HEK293 (cell line): ENCODE data around the gene ATXN10.

Experiments used
- CTCF ChIA-PET: fragments of 350-600 bp; formaldehyde crosslinking; extraction: SDS; loops from one replicate; lab custom pipeline; 2021; ENCODE audit warnings: antibody characterized with exemption; lab: Yijun Ruan, JAX
- POLR2A ChIA-PET: fragments of 300-600 bp; formaldehyde crosslinking; extraction: SDS; loops from one replicate; lab custom pipeline; 2020; ENCODE audit warnings: antibody characterized with exemption, inconsistent platforms; lab: Yijun Ruan, JAX
- H3K27ac ChIP-seq: fragments of 200-500 bp; sonication (Bioruptor generic); 2 replicates; pipeline ENCODE4 v1.5.1; 2014; ENCODE audit warnings: low read depth, low read length, control low read depth, inconsistent platforms; ENCODE audit errors: extremely low read depth
- H3K36me3 ChIP-seq, 2 experiments: fragments of 200-500 bp in 1 of 2; sonication (Bioruptor generic) in 1 of 2; 1 replicate in 1 of 2; 2 replicates in 1 of 2; pipeline ENCODE4 v1.5.1; 2014 to 2017; ENCODE audit warnings: inconsistent platforms in 2 of 2, low read length in 2 of 2; ENCODE audit not compliant: control insufficient read depth in 2 of 2, insufficient read depth in 1 of 2
- H3K4me1 ChIP-seq: fragments of 200-500 bp; sonication (Bioruptor generic); 2 replicates; pipeline ENCODE4 v1.5.1; 2014; ENCODE audit warnings: mild to moderate bottlenecking, low read length, inconsistent platforms; ENCODE audit not compliant: control insufficient read depth, insufficient read depth
- H3K4me3 ChIP-seq: 2 replicates; pipeline ENCODE4 v1.5.1; 2011; ENCODE audit warnings: low read depth, mild to moderate bottlenecking, control low read depth, low read length, moderate library complexity
- H3K9me3 ChIP-seq: fragments of 200-500 bp; sonication (Bioruptor generic); 2 replicates; pipeline ENCODE4 v1.5.1; 2014; ENCODE audit warnings: low read depth, low read length, inconsistent platforms; ENCODE audit not compliant: control insufficient read depth, insufficient read depth
- EGR2 ChIP-seq: fragments of 450-650 bp; formaldehyde crosslinking; IDR thresholded peaks from 2 replicates; pipeline ENCODE4 v1.5.1; 2016; ENCODE audit warnings: low read depth, missing biosample characterization, missing genetic modification characterization
- GLI2 ChIP-seq: fragments of 450-650 bp; formaldehyde crosslinking; IDR thresholded peaks from 2 replicates; pipeline ENCODE4; 2017; ENCODE audit warnings: missing biosample characterization, missing genetic modification characterization, low read depth, borderline replicate concordance
- PBX3 ChIP-seq: sonication (generic); formaldehyde crosslinking; IDR thresholded peaks from 2 replicates; pipeline ENCODE4 v1.8.1; 2022; ENCODE audit warnings: mild to moderate bottlenecking, moderate library complexity, missing genetic modification reagents
- PRDM2 ChIP-seq: fragments of 450-650 bp; formaldehyde crosslinking; IDR thresholded peaks from 2 replicates; pipeline ENCODE4 v1.5.1; 2016; ENCODE audit warnings: missing biosample characterization, missing genetic modification characterization, borderline replicate concordance
- PRDM6 ChIP-seq: fragments of 450-650 bp; formaldehyde crosslinking; IDR thresholded peaks from 2 replicates; pipeline ENCODE4 v1.5.1; 2017; ENCODE audit warnings: missing biosample characterization, missing genetic modification characterization
- RBAK ChIP-seq: fragments of 450-650 bp; formaldehyde crosslinking; IDR thresholded peaks from 2 replicates; pipeline ENCODE4 v1.5.1; 2016; ENCODE audit warnings: missing biosample characterization, missing genetic modification characterization
- SP7 ChIP-seq: fragments of 450-650 bp; formaldehyde crosslinking; IDR thresholded peaks from 2 replicates; pipeline ENCODE4 v1.5.1; 2016; ENCODE audit warnings: missing biosample characterization, missing genetic modification characterization
- ZBTB1 ChIP-seq: fragments of 450-650 bp; formaldehyde crosslinking; IDR thresholded peaks from 2 replicates; pipeline ENCODE4 v1.5.1; 2016; ENCODE audit warnings: missing biosample characterization, missing genetic modification characterization
- ZBTB20 ChIP-seq: fragments of 450-650 bp; formaldehyde crosslinking; IDR thresholded peaks from 2 replicates; pipeline ENCODE4 v1.5.1; 2016; ENCODE audit warnings: missing biosample characterization, missing genetic modification characterization
- ZBTB8A ChIP-seq: fragments of 450-650 bp; formaldehyde crosslinking; IDR thresholded peaks from 2 replicates; pipeline ENCODE4 v1.5.1; 2016; ENCODE audit warnings: missing biosample characterization, missing genetic modification characterization
- ZFHX2 ChIP-seq: fragments of 450-650 bp; formaldehyde crosslinking; conservative IDR thresholded peaks from 2 replicates; pipeline ENCODE4 v1.5.1; 2016; ENCODE audit warnings: missing biosample characterization, missing genetic modification characterization
- ZFP69B ChIP-seq: fragments of 450-650 bp; formaldehyde crosslinking; IDR thresholded peaks from 2 replicates; pipeline ENCODE4 v1.5.1; 2016; ENCODE audit warnings: missing biosample characterization, missing genetic modification characterization
- ZNF140 ChIP-seq: fragments of 450-650 bp; formaldehyde crosslinking; IDR thresholded peaks from 2 replicates; pipeline ENCODE4 v1.5.1; 2016; ENCODE audit warnings: missing biosample characterization, missing genetic modification characterization
- ZNF221 ChIP-seq: fragments of 450-650 bp; formaldehyde crosslinking; IDR thresholded peaks from 2 replicates; pipeline ENCODE4 v1.5.1; 2017; ENCODE audit warnings: missing biosample characterization, missing genetic modification characterization, borderline replicate concordance
- ZNF354C ChIP-seq: fragments of 450-650 bp; formaldehyde crosslinking; IDR thresholded peaks from 2 replicates; pipeline ENCODE4 v1.5.1; 2016; ENCODE audit warnings: missing biosample characterization, missing genetic modification characterization, low read depth, borderline replicate concordance
- ZNF623 ChIP-seq: fragments of 450-650 bp; formaldehyde crosslinking; IDR thresholded peaks from 2 replicates; pipeline ENCODE4 v1.5.1; 2016; ENCODE audit warnings: missing biosample characterization, missing genetic modification characterization
- ZNF658 ChIP-seq: fragments of 450-650 bp; formaldehyde crosslinking; IDR thresholded peaks from 2 replicates; pipeline ENCODE4; 2016; ENCODE audit warnings: missing biosample characterization, missing genetic modification characterization

ATXN10 gene

GRCh38 chr22:45631841-45632238 is 39.8 kb upstream of the ATXN10 start:
- Histone ChIP-seq H3K4me3 (no peak overlapping the region), H3K4me1 (no peaks in the 10 kb centered on the region), H3K27ac (no peak overlapping the region), H3K36me3 (no peaks in the 10 kb centered on the region), H3K9me3 (no peaks in the 10 kb centered on the region)
- ChIA-PET POLR2A (no interaction called here), CTCF (no interaction called here)
- TF ChIP-seq PRDM6 (tag by site-specific recombination) (no peak), PBX3 (CRISPR knock-in tag) (no peak)

DNA sequence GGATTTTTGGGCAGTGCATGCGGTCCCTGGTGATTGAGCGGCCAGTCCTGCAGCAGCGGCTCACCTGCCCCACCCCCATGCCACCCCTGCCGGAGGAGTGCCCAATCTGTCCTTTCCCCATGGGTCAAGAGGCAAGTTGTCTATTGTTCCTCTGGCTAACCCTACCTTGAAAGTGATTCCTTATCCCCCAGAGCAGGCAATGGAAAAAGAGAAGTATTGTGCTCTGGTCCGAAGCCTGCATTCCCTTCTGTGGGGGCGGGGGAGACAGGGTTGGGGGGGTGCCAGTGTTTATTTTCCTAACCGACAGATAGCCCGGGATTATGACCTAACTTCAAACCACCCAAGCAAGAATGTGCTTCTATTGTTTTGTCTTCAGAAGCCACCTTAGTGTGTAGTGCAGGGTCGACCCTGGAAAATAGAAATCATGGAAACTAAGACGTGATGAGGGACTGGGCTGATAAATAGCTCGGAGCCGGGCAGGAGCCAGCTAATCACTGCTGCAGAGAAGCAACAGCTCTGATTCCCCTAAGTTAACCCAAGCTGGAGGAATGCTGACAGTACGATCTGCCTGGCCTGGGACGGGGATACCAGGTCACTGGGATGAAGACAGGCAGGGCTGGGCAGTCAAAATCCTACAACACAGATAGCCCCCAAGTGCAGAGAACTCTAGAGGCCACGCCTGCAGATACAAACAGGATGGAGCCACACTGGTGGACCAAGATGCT is 38.7 kb upstream of the ATXN10 start:
- TF ChIP-seq EGR2 (tag by site-specific recombination) (peak; percentile 19; the same call in 1 of the 2 replicates), ZFP69B (no peak), ZFHX2 (tag by site-specific recombination) (peak; percentile 35; the same call in 1 of the 2 replicates), GLI2 (tag by site-specific recombination) (no peak)
- CTCF ChIA-PET: interaction anchor here (0.6 to 1.0 kb wide), 4 partner anchors 12 to 1019 kb away, joined by 3 to 4 read pairs (median 3); no protein-coding TSS in a partner anchor
- POLR2A ChIA-PET: no interaction called here
- Histone ChIP-seq H3K4me3 (no peak overlapping the region; the same call in 1 of the 2 replicates), H3K4me1 (no peaks in the 10 kb centered on the region), H3K27ac (no peak overlapping the region), H3K9me3 (no peaks in the 10 kb centered on the region), H3K36me3 (no peaks in the 10 kb centered on the region)

GRCh38 chr22:45636683-45637082 is 35.0 kb upstream of the ATXN10 start:
- no peak overlapping the region for H3K4me3 ChIP-seq
- no peak overlapping the region for H3K27ac ChIP-seq
- H3K9me3 ChIP-seq: no peaks in the 10 kb centered on the region
- no peak for TF ChIP-seq ZBTB20 (tag by site-specific recombination)
- no peak for TF ChIP-seq ZBTB8A (tag by site-specific recombination)
- TF ChIP-seq GLI2 (tag by site-specific recombination): no peak
- TF ChIP-seq RBAK (tag by site-specific recombination): no peak
- TF ChIP-seq ZBTB1 (tag by site-specific recombination): no peak
- CTCF ChIA-PET: interaction anchor here (0.6 to 0.8 kb wide), 2 partner anchors 60 to 370 kb away, joined by 3 to 4 read pairs; no protein-coding TSS in a partner anchor
- no peaks in the 10 kb centered on the region for H3K4me1 ChIP-seq
- POLR2A ChIA-PET: no interaction called here
- no peaks in the 10 kb centered on the region for H3K36me3 ChIP-seq

GRCh38 chr22:45638197-45638596 is 33.4 kb upstream of the ATXN10 start:
- Histone ChIP-seq H3K9me3 (no peaks in the 10 kb centered on the region), H3K4me1 (no peaks in the 10 kb centered on the region), H3K4me3 (no peak overlapping the region), H3K27ac (no peak overlapping the region), H3K36me3 (no peaks in the 10 kb centered on the region)
- ChIA-PET POLR2A (no interaction called here), CTCF (interaction anchor here (1.3 kb wide), 1 partner anchor 60 kb away, joined by 4 read pairs; no protein-coding TSS in a partner anchor)
- TF ChIP-seq PRDM2 (tag by site-specific recombination) (no peak), SP7 (tag by site-specific recombination) (no peak), ZNF221 (tag by site-specific recombination) (no peak), ZNF140 (tag by site-specific recombination) (no peak), ZNF623 (no peak), ZNF658 (tag by site-specific recombination) (no peak), ZNF354C (tag by site-specific recombination) (no peak)
